NCI-H82 (cell line): ENCODE results near the gene NAMPT.
A peak's percentile ranks its signal among the peaks of the same experiment; 100 is the strongest.
"Not testable (repeated sequence)": the region's sequence is repeated elsewhere in the genome, so short reads cannot be mapped to it uniquely, and the experiment has no call there.

Experiments
- DNase-seq: peaks from one replicate; lab custom pipeline; 2025; lab: John Stamatoyannopoulos, UW

The NAMPT gene

GRCh38 chr7:106304568-106304967 lies 19.8 kb upstream of the NAMPT start:
- no peak for DNase-seq

- DNase-seq: not testable (repeated sequence)
Measured at GRCh38 chr7:106298631-106299030, 13.8 kb upstream of the NAMPT start.

- DNase-seq: not testable (repeated sequence)
Measured at GRCh38 chr7:106298155-106298554, 13.4 kb upstream of the NAMPT start.

- DNase-seq: peak; percentile 6
Measured at GRCh38 chr7:106294334-106294733, 9.6 kb upstream of the NAMPT start.

GRCh38 chr7:106291247-106291646 lies 6.5 kb upstream of the NAMPT start:
- DNase-seq: no peak

GRCh38 chr7:106290319-106290718 lies 5.5 kb upstream of the NAMPT start:
- DNase-seq: no peak

- no peak for DNase-seq
Measured at GRCh38 chr7:106289848-106290247, 5.1 kb upstream of the NAMPT start.

GRCh38 chr7:106288263-106288662 lies 3.5 kb upstream of the NAMPT start:
- DNase-seq: no peak

GRCh38 chr7:106287786-106288185 lies 3.0 kb upstream of the NAMPT start:
- DNase-seq: no peak

- peak; percentile 4 for DNase-seq
Measured at GRCh38 chr7:106285855-106286492, 1.2 kb upstream of the NAMPT start.

- peak; percentile 98 for DNase-seq
Measured at GRCh38 chr7:106285051-106285854, 470 bp upstream of the NAMPT start.

GRCh38 chr7:106283831-106284713 lies 711 bp downstream of the NAMPT start:
- peak; percentile 71 for DNase-seq

GRCh38 chr7:106283501-106283830 lies 1.3 kb downstream of the NAMPT start:
- no peak for DNase-seq

- DNase-seq: no peak
Measured at GRCh38 chr7:106282852-106283251, 1.9 kb downstream of the NAMPT start.

GRCh38 chr7:106282390-106282789 lies 2.4 kb downstream of the NAMPT start:
- DNase-seq: no peak

- DNase-seq: no peak
Measured at GRCh38 chr7:106281585-106282318, 3.0 kb downstream of the NAMPT start.

- no peak for DNase-seq
Measured at GRCh38 chr7:106281127-106281526, 3.7 kb downstream of the NAMPT start.

GRCh38 chr7:106279425-106280197 lies 5.2 kb downstream of the NAMPT start:
- peak; percentile 97 for DNase-seq

- no peak for DNase-seq
Measured at GRCh38 chr7:106278695-106279094, 6.1 kb downstream of the NAMPT start.

- DNase-seq: no peak
Measured at GRCh38 chr7:106277976-106278375, 6.8 kb downstream of the NAMPT start.

GRCh38 chr7:106276513-106276912 lies 8.3 kb downstream of the NAMPT start:
- DNase-seq: no peak
